ENCODE results near the gene ITGA5.
A peak's percentile ranks its signal among the peaks of the same experiment; 100 is the strongest.

ITGA5 gene

GRCh38 chr12:54352022-54352531 is 67.0 kb downstream of the ITGA5 start:
- Histone ChIP-seq H3K4me3 (ENCODE audit: low read length) (peak overlapping the region; percentile 37), H3K9me2 (replicated peaks; ENCODE audit: control insufficient read depth, low read length) (no peaks in the 10 kb centered on the region), H4K20me1 (ENCODE audit: control insufficient read depth, insufficient read depth, low read depth, low read length) (no peaks in the 10 kb centered on the region), H3K4me1 (ENCODE audit: control insufficient read depth, low read length) (peaks cover 52% of the 10 kb centered on the region), H3K79me2 (ENCODE audit: control insufficient read depth, low read length) (no peaks in the 10 kb centered on the region), H3K27ac (ENCODE audit: low read depth, low read length) (no peak overlapping the region), H3K4me2 (ENCODE audit: low read length) (peak overlapping the region; percentile 53), H3K36me3 (ENCODE audit: control insufficient read depth, low read length) (peaks cover 39% of the 10 kb centered on the region), H3F3A (ENCODE audit: control insufficient read depth, insufficient read depth) (peaks cover 9% of the 10 kb centered on the region; the same call in 1 of the 2 replicates), H3K27me3 (ENCODE audit: control insufficient read depth, low read length) (no peaks in the 10 kb centered on the region), H3K9me3 (ENCODE audit: control insufficient read depth, insufficient read depth, low read length) (no peaks in the 10 kb centered on the region)
- TF ChIP-seq, protein P1, sequence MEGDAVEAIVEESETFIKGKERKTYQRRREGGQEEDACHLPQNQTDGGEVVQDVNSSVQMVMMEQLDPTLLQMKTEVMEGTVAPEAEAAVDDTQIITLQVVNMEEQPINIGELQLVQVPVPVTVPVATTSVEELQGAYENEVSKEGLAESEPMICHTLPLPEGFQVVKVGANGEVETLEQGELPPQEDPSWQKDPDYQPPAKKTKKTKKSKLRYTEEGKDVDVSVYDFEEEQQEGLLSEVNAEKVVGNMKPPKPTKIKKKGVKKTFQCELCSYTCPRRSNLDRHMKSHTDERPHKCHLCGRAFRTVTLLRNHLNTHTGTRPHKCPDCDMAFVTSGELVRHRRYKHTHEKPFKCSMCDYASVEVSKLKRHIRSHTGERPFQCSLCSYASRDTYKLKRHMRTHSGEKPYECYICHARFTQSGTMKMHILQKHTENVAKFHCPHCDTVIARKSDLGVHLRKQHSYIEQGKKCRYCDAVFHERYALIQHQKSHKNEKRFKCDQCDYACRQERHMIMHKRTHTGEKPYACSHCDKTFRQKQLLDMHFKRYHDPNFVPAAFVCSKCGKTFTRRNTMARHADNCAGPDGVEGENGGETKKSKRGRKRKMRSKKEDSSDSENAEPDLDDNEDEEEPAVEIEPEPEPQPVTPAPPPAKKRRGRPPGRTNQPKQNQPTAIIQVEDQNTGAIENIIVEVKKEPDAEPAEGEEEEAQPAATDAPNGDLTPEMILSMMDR (IDR thresholded peaks at IDR 0.05; ENCODE audit: low read depth, low read length, poor library complexity, severe bottlenecking): no peak
- no peak for TF ChIP-seq EZH2phosphoT487 (IDR thresholded peaks at IDR 0.05; ENCODE audit: borderline replicate concordance, low read length)

DNA sequence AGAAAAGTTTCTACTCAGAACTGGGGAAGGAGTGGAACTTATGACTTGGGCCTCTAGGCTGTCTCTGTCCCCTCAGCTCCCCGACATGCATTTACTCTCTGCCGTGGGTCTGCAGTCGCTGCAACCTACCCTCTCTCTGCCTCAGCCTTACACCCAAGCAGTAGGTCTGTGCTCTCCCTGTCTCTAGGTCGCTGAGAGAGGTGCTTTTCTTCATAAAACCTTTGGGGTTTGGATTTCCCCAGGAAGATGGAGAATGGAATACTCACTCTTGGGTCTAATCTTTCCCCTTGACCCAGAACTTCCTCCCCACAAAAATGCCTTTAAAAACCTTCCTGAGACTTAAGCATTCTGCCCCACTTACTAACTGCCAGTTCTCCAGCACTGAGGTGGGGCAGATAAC is 67.7 kb downstream of the ITGA5 start:
- Histone ChIP-seq H3K27ac (ENCODE audit: low read depth, low read length) (no peak overlapping the region), H3K4me2 (ENCODE audit: low read length) (no peak overlapping the region; the same call in 1 of the 2 replicates), H3K4me1 (ENCODE audit: control insufficient read depth, low read length) (peaks cover 46% of the 10 kb centered on the region), H3K9me2 (replicated peaks; ENCODE audit: control insufficient read depth, low read length) (no peaks in the 10 kb centered on the region), H3K4me3 (ENCODE audit: low read length) (no peak overlapping the region), H3K27me3 (ENCODE audit: control insufficient read depth, low read length) (no peaks in the 10 kb centered on the region), H3F3A (ENCODE audit: control insufficient read depth, insufficient read depth) (peaks cover 9% of the 10 kb centered on the region; the same call in 1 of the 2 replicates), H3K9me3 (ENCODE audit: control insufficient read depth, insufficient read depth, low read length) (no peaks in the 10 kb centered on the region), H3K79me2 (ENCODE audit: control insufficient read depth, low read length) (no peaks in the 10 kb centered on the region), H3K36me3 (ENCODE audit: control insufficient read depth, low read length) (peaks cover 42% of the 10 kb centered on the region), H4K20me1 (ENCODE audit: control insufficient read depth, insufficient read depth, low read depth, low read length) (no peaks in the 10 kb centered on the region)
- TF ChIP-seq, protein P1 (IDR thresholded peaks at IDR 0.05; ENCODE audit: low read depth, low read length, poor library complexity, severe bottlenecking): no peak
- no peak for TF ChIP-seq EZH2phosphoT487 (IDR thresholded peaks at IDR 0.05; ENCODE audit: borderline replicate concordance, low read length)

- Histone ChIP-seq H3K36me3 (ENCODE audit: control insufficient read depth, low read length) (peaks cover 42% of the 10 kb centered on the region), H3K4me2 (ENCODE audit: low read length) (no peak overlapping the region)
- TF ChIP-seq, protein P1 (IDR thresholded peaks at IDR 0.05; ENCODE audit: low read depth, low read length, poor library complexity, severe bottlenecking): no peak
- no peak for TF ChIP-seq EZH2phosphoT487 (IDR thresholded peaks at IDR 0.05; ENCODE audit: borderline replicate concordance, low read length)
Observed at GRCh38 chr12:54350743-54351142, 68.3 kb downstream of the ITGA5 start.

More at GRCh38 chr12:54350743-54351142, 68.3 kb downstream of the ITGA5 start:
- Histone ChIP-seq H3K9me3 (ENCODE audit: control insufficient read depth, insufficient read depth, low read length) (no peaks in the 10 kb centered on the region), H4K20me1 (ENCODE audit: control insufficient read depth, insufficient read depth, low read depth, low read length) (no peaks in the 10 kb centered on the region), H3K4me1 (ENCODE audit: control insufficient read depth, low read length) (peaks cover 46% of the 10 kb centered on the region), H3K4me3 (ENCODE audit: low read length) (no peak overlapping the region), H3F3A (ENCODE audit: control insufficient read depth, insufficient read depth) (peaks cover 9% of the 10 kb centered on the region; the same call in 1 of the 2 replicates), H3K27me3 (ENCODE audit: control insufficient read depth, low read length) (no peaks in the 10 kb centered on the region), H3K9me2 (replicated peaks; ENCODE audit: control insufficient read depth, low read length) (no peaks in the 10 kb centered on the region), H3K27ac (ENCODE audit: low read depth, low read length) (no peak overlapping the region), H3K79me2 (ENCODE audit: control insufficient read depth, low read length) (no peaks in the 10 kb centered on the region)
